Measurements from ENCODE around the gene ANKRD1.

DNA sequence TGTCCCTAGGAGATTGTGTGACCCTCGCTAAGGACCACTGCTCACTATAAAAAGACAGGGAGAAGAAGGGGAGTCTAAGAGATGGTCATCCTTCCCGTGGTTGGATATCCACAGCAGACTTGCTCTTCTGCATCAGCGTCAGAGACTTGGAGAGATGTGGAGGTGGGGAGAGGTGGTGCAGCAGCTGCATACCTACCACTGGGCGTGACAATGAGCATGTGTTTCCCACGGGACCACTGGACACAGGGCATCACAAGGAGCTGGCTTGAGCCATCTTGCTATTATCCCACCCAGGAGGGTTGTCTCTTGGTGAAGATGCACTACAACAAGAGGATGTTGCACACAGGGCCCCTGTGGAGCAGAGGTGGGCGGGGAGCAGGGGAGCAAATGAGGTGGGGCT, 18.8 kb upstream of the ANKRD1 start:
- TF ChIP-seq CTCF (IDR thresholded peaks at IDR 0.05; ENCODE audit: low read depth, low read length) (no peak), EZH2phosphoT487 (IDR thresholded peaks at IDR 0.05; ENCODE audit: low read depth) (no peak)

Data from OCI-LY3 (cell line).